Spleen (tissue), 7 donors: Measurements from ENCODE around the gene DCAKD.

Experiments
- CTCF ChIP-seq, 11 experiments: fragments of 200-600 bp in 7 of 11; fragments of 450-650 bp in 4 of 11; sonication (generic) in 4 of 11; IDR thresholded peaks in 8 of 11; conservative IDR thresholded peaks in 3 of 11; 1 replicate in 7 of 11; 2 replicates in 4 of 11; pipeline versions ENCODE4 v1.4.0 to v1.8.0; 2016 to 2021; ENCODE audit warnings: antibody characterized with exemption in 11 of 11, inconsistent platforms in 4 of 11, mild to moderate bottlenecking in 1 of 11
- POLR2A ChIP-seq, 3 donors: fragments of 450-650 bp; IDR thresholded peaks; one replicate each; pipeline ENCODE4 v1.5.1; 2017; ENCODE audit warnings: antibody characterized with exemption in 3 of 3, mild to moderate bottlenecking in 1 of 3
- POLR2AphosphoS5 ChIP-seq, 3 donors: sonication (generic); formaldehyde crosslinking; IDR thresholded peaks; one replicate each; pipeline ENCODE4 v1.5.1; 2017; ENCODE audit warnings: antibody characterized with exemption in 3 of 3
- donor health status: DM: no; HTN: no; CAD: no; lungs with moderate emphysema.
- donor health status: DM: no; HTN: no; CAD: no.
- donor health status: DM: no; HTN: no; CAD: no.

- TF ChIP-seq POLR2AphosphoS5 (IDR thresholded peaks at IDR 0.05) (no peak), CTCF (IDR thresholded peaks at IDR 0.05 in 8 of 11, conservative IDR thresholded peaks at IDR 0.05 in 3 of 11) (no peak), POLR2A (IDR thresholded peaks at IDR 0.05) (no peak)
Measured at GRCh38 chr17:45011767-45012166, 39.7 kb downstream of the DCAKD start.
